Osteoblast (primary cell): ENCODE data around the gene SMIM24. TPM values are rescaled to one million over a fixed set of nuclear protein-coding genes. Genes with fewer than 3 reads are reported as not detected.

Experiments
- DNase-seq: peaks from one replicate; pipeline ENCODE4 v3.0.0; 2011; ENCODE audit warnings: low spot score, mixed read lengths; ENCODE audit not compliant: insufficient read length; ENCODE audit errors: missing footprints
- H2AFZ ChIP-seq: 2 replicates; pipeline ENCODE4 v1.6.0; 2011; ENCODE audit warnings: mild to moderate bottlenecking, low read length
- H3K27ac ChIP-seq: 2 replicates; pipeline ENCODE4 v1.5.1; 2011; ENCODE audit warnings: mild to moderate bottlenecking, low read depth, low read length, moderate library complexity
- H3K27me3 ChIP-seq: 2 replicates; pipeline ENCODE4 v1.6.0; 2012; ENCODE audit warnings: mild to moderate bottlenecking, control low read depth, inconsistent platforms, low read length, moderate library complexity; ENCODE audit not compliant: insufficient read depth
- H3K36me3 ChIP-seq: 2 replicates; pipeline ENCODE4 v1.5.1; 2011; ENCODE audit warnings: mild to moderate bottlenecking, low read length, control low read depth, moderate library complexity; ENCODE audit not compliant: insufficient read depth
- H3K4me1 ChIP-seq: 2 replicates; pipeline ENCODE4 v1.5.1; 2011; ENCODE audit warnings: mild to moderate bottlenecking, low read length, control low read depth, moderate library complexity; ENCODE audit not compliant: insufficient read depth
- H3K4me2 ChIP-seq: 2 replicates; pipeline ENCODE4 v1.6.0; 2011; ENCODE audit warnings: mild to moderate bottlenecking, low read length; ENCODE audit not compliant: insufficient read depth
- H3K4me3 ChIP-seq: fragments of 200-600 bp; sonication (generic); 3 replicates; pipeline ENCODE4 v1.5.1; 2012; ENCODE audit warnings: mild to moderate bottlenecking, low read length, inconsistent platforms; ENCODE audit not compliant: insufficient read depth
- H3K79me2 ChIP-seq: 2 replicates; pipeline ENCODE4 v1.6.0; 2012; ENCODE audit warnings: mild to moderate bottlenecking, low read length, control low read depth, inconsistent platforms; ENCODE audit not compliant: insufficient read depth
- H3K9me3 ChIP-seq: 2 replicates; pipeline ENCODE4 v1.5.1; 2011; ENCODE audit warnings: low read depth, low read length, control low read depth
- H4K20me1 ChIP-seq: 2 replicates; pipeline ENCODE4 v1.6.0; 2012; ENCODE audit warnings: mild to moderate bottlenecking, low read length, control low read depth; ENCODE audit not compliant: insufficient read depth
- CTCF ChIP-seq: IDR thresholded peaks from 2 replicates; pipeline ENCODE4 v1.5.1; 2011; ENCODE audit warnings: mild to moderate bottlenecking, low read depth, low read length, moderate library complexity; ENCODE audit errors: extremely low read depth
- total RNA-seq: library from RNA; depleted of rRNA; stranded (reverse); fragments of >200 nt; gene quantifications from 2 replicates; pipeline ENCODE4 v1.2.3, GENCODE V29; 2012

The SMIM24 gene
- total RNA-seq, 1 donor, result not detected

GRCh38 chr19:3459965-3460582 is 20.3 kb downstream of the SMIM24 start:
- peaks cover 54% of the 10 kb centered on the region for H3K79me2 ChIP-seq
- H3K27ac ChIP-seq, result peak overlapping the region; percentile 93
- peak overlapping the region; percentile 15 for H3K4me3 ChIP-seq
- no peaks in the 10 kb centered on the region for H3K27me3 ChIP-seq
- peaks cover 29% of the 10 kb centered on the region for H3K36me3 ChIP-seq
- no peaks in the 10 kb centered on the region for H3K9me3 ChIP-seq
- H2AFZ ChIP-seq, result no peak overlapping the region
- peaks cover 33% of the 10 kb centered on the region for H3K4me1 ChIP-seq
- H4K20me1 ChIP-seq, result peaks cover 44% of the 10 kb centered on the region
- H3K4me2 ChIP-seq, result peak overlapping the region; percentile 17
- DNase-seq, result peak; percentile 63
- TF ChIP-seq CTCF, result no peak

- no peak for TF ChIP-seq CTCF
- Histone ChIP-seq H3K27me3 (no peaks in the 10 kb centered on the region), H3K27ac (peak overlapping the region; percentile 93), H4K20me1 (peaks cover 51% of the 10 kb centered on the region), H3K4me1 (peaks cover 33% of the 10 kb centered on the region), H3K4me2 (peak overlapping the region; percentile 51), H3K36me3 (peaks cover 37% of the 10 kb centered on the region), H2AFZ (no peak overlapping the region), H3K4me3 (peak overlapping the region; percentile 22), H3K9me3 (no peaks in the 10 kb centered on the region), H3K79me2 (peaks cover 61% of the 10 kb centered on the region)
- peak; percentile 100 for DNase-seq
Observed at GRCh38 chr19:3459089-3459881, 21.0 kb downstream of the SMIM24 start.

DNA sequence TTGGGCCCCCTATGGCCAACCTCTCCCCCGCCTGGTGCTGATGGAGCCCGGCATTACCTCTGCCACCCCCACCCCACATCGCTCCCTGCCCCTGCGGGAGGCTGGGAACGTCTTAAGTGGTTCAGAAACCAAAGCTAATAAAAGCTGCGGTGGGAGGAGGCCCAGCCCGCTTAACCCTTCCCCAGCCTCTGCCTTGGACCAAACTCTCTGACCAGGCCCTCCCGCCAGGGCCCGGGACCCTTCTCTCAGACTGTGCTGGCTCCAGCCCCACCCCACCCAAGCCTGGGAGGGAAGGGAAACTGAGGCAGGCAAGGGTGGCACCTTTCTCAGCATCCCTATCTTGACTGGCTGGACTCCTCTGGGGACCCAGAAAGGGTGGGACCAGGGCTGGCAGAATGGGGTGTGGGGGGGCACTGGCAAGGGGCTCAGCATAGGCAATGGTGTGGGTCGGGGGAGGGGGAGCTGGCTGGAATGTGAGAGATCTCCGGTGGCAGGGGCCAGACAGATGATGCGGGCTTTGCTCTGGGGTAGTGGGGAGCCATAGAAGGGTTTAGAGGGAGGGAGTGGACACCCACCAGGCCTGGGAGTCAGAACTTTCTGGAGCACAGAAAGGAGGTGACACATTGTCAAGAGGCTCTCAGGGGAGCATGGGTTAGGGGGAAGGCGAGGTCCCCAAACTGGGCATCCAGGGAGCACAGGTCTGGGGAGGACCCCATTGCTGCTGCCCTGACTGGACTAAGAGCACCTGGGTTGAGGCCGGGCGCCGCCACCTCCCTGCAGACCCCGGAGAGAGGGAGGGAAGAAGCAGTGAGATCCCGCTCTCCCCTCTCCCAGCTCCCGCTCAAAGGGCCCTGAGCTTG is 21.9 kb downstream of the SMIM24 start:
- Histone ChIP-seq H3K27me3 (no peaks in the 10 kb centered on the region), H3K36me3 (peaks cover 45% of the 10 kb centered on the region), H3K4me1 (peaks cover 33% of the 10 kb centered on the region), H3K27ac (peak overlapping the region; percentile 93), H3K4me2 (peak overlapping the region; percentile 51), H3K79me2 (peaks cover 70% of the 10 kb centered on the region), H3K4me3 (no peak overlapping the region), H2AFZ (no peak overlapping the region), H3K9me3 (no peaks in the 10 kb centered on the region), H4K20me1 (peaks cover 55% of the 10 kb centered on the region)
- TF ChIP-seq CTCF, result no peak
- DNase-seq, result peak; percentile 94
